Stimulated activated CD8-positive, alpha-beta memory T cell treated with anti-CD3 and anti-CD28 coated beads, Interleukin-12 subunit alpha, Interleukin-12 subunit beta, amount 100 ng/mL, for 24 hours (primary cell): ENCODE data around the gene SMOC1.

Experiments used
- DNase-seq: peaks from one replicate; pipeline ENCODE4 v3.0.0-alpha.2; 2020; ENCODE audit errors: extremely low read depth

Gene SMOC1, protein sequence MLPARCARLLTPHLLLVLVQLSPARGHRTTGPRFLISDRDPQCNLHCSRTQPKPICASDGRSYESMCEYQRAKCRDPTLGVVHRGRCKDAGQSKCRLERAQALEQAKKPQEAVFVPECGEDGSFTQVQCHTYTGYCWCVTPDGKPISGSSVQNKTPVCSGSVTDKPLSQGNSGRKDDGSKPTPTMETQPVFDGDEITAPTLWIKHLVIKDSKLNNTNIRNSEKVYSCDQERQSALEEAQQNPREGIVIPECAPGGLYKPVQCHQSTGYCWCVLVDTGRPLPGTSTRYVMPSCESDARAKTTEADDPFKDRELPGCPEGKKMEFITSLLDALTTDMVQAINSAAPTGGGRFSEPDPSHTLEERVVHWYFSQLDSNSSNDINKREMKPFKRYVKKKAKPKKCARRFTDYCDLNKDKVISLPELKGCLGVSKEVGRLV

GRCh38 chr14:69879175-69880043 lies at the start of gene SMOC1:
Gene SMOC1 (plus strand): TSS chr14:69879416. CDS start chr14:69879679, 263 bp downstream.
- DNase-seq: no peak

DNA sequence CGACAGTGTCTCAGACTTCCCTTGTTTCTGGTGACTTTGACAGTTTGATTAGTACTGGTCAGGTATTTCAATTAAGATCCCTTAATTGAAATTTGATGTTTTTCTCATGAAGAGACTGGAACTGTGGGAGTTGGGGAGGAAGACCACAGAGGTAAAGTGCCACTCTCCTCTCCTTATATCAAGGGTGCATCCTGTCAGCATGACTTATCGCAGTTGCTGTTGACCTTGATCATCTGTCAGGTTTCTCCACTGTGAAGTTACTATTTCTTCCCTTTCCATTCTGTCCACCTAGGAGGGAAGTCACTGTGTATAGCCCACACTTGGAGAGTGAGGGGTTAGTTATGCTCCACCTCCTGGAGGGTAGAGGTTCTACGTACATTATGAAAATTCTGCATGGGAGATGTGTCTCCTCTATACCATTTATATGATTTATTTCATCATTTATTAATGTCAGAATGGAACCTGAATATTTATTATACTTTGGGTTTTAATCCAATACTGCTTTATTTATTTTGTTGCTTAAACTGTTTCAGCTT lies 40.3 kb upstream of the SMOC1 start:
- DNase-seq: no peak

DNA sequence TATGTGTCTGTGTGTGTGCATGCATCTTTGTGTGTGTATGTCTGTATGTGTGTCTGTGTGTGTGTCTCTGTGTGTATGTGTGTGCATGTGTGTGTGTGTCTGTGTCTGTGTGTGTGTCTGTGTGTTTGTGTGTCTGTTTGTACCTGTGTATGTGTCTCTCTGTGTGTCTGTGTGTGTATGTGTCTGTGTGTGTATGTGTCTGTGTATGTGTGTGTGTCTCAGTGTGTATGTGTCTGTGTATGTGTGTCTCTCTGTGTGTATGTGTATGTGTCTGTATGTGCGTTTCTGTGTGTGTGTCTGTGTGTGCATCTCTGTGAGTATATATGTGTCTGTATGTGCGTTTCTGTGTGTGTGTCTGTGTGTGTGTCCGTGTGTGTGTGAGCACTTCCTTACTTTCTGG lies 39.6 kb upstream of the SMOC1 start:
- DNase-seq: no peak

GRCh38 chr14:69841656-69842055 lies 37.6 kb upstream of the SMOC1 start:
- DNase-seq: no peak

- DNase-seq: no peak
Observed at GRCh38 chr14:69842686-69843420, 36.4 kb upstream of the SMOC1 start.

- DNase-seq: no peak
Observed at GRCh38 chr14:69844171-69844570, 35.0 kb upstream of the SMOC1 start.

- DNase-seq: no peak
Observed at GRCh38 chr14:69845050-69845581, 34.1 kb upstream of the SMOC1 start.

- DNase-seq: no peak
Observed at GRCh38 chr14:69845787-69846186, 33.4 kb upstream of the SMOC1 start.

DNA sequence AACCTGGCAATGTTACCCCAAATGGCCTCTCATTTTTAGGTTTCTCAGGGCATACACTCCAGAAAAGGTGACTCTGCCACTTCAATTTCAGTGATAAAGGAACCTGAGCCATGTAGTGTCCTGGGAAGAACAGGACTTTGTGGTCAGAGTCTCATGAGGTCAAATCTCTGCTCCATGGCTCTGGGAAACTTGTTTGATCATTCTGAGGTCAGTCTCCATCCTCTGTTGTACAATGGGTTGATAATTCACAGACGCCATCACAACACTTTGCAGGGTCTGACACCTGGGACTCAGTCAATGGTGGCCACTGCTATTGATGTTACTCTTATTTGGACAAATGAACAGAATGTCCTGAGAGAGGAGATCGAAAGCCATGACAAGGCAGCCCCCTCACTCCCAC lies 31.1 kb upstream of the SMOC1 start:
- DNase-seq: no peak

GRCh38 chr14:69848903-69849391 lies 30.3 kb upstream of the SMOC1 start:
- DNase-seq: no peak

- no peak for DNase-seq
Observed at GRCh38 chr14:69850086-69850735, 29.0 kb upstream of the SMOC1 start.

GRCh38 chr14:69850736-69851112 lies 28.5 kb upstream of the SMOC1 start:
- no peak for DNase-seq

DNA sequence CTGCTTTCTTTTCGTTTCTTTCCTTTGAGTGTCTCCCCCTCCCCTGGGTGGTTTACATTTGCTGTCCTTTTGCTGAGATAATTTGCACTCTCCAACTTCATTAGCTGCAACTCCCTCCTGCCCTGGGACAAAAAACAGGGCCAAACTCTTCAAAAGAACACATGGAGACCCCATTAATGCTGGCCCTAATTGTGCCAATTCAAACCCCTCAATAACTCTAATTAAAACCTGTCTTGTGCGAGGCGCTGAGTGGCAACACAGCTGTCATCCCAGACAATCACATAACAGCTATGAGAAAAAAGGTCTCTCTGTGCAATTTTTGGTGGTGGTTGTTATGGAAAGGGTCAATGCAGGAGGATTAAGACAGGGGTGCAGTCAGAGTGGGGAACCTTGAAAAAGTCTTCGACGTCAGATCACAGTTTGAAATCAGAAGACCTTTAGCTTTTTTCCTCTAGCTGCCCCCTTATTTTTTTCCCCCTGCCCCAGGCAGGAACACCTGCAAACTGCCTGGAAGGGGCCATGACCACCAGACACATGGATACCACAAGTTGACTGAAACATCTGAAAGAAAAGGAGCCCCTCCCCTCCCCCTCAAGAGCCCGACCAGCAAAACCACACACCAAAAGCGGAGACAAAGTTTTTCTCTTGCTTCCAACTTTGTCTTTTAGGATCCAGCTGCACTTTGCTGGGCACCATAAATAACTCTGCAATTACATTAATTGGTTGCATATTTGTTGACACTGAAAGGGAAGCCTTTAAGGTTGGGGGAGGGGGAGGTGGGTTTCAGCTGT lies 26.5 kb upstream of the SMOC1 start:
- no peak for DNase-seq

DNA sequence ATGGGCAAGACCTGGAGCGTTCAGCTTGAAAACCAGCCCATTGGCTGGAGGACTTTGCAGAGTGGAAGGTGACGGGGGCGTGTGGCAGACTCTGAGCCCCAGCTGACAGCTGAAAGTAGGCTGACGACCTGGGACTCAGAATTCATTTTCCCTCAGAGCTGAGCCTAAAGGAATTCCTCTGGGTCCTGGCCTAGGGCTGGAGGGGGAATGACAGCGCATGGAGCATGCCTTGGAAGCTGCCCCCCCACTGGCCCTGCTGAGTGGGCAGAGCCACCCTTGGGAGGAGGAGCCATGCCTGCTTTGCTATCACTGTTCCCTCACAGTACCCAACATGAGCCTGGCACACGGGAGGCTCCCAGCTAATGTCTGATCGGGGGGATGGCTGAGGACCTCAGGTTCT lies 25.4 kb upstream of the SMOC1 start:
- DNase-seq: no peak

- no peak for DNase-seq
Observed at GRCh38 chr14:69854598-69854997, 24.6 kb upstream of the SMOC1 start.

GRCh38 chr14:69855180-69855832 lies 23.9 kb upstream of the SMOC1 start:
- DNase-seq: no peak

DNA sequence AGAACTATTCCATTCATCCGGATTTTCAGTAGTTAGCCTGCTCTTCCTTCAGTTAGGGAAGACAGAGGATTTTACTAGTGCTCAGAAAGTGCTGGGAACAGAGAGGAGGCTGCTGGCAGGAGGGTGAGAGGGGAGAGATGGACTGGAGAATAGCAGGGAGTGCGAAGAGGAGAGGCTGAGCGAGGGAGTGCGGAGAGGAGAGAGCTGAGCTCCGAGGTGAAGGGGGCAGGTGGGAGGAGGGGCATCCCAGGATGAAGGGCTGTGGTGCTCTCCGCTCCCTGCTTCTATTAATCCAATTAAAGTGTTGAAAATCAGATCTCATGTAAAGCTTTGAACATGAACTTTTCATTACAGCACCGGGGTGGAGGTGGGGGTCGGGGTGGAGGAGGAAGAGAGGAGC lies 20.4 kb upstream of the SMOC1 start:
- no peak for DNase-seq

DNA sequence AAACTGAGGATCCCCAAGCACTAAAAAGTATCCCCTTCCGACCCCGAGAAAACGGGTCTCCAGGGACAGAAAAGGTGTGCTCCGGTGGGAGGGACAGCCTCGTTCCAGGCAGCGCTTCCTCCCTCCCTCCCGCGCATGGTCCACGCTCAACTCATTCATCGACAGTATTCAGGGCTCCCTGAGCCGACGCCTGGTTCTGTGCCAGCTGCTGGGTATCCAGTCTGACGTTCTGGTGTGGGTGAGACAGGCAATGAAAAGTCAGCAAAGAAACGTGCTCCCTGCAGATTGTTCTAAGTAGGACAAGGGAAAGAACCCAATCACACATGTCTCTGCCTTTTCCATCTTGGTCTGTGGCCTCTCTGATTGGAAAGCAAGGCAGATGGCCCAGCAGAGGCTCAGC lies 19.6 kb upstream of the SMOC1 start:
- no peak for DNase-seq

GRCh38 chr14:69860221-69860620 lies 19.0 kb upstream of the SMOC1 start:
- DNase-seq: no peak
